ENCODE measurements around the gene STX18.
"Not testable (repeated sequence)": the region's sequence is repeated elsewhere in the genome, so short reads cannot be mapped to it uniquely, and the experiment has no call there.

DNA sequence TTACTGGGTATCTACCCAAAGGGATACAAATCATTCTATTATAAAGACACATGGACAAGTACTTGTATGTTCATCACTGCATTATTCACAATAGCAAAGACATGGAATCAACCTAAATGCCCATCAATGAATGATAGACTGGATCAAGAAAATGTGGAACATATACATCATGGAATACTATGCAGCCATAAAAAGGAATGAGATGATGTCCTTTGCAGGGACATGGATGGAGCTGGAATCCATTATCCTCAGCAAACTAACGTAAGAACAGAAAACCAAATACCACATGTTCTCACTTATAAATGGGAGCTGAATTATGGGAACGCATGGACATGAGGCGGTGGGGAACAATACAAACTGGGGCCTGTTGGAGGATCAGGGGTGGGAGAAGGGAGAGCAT is 76.6 kb downstream of the STX18 start:
- TF ChIP-seq, protein P1, sequence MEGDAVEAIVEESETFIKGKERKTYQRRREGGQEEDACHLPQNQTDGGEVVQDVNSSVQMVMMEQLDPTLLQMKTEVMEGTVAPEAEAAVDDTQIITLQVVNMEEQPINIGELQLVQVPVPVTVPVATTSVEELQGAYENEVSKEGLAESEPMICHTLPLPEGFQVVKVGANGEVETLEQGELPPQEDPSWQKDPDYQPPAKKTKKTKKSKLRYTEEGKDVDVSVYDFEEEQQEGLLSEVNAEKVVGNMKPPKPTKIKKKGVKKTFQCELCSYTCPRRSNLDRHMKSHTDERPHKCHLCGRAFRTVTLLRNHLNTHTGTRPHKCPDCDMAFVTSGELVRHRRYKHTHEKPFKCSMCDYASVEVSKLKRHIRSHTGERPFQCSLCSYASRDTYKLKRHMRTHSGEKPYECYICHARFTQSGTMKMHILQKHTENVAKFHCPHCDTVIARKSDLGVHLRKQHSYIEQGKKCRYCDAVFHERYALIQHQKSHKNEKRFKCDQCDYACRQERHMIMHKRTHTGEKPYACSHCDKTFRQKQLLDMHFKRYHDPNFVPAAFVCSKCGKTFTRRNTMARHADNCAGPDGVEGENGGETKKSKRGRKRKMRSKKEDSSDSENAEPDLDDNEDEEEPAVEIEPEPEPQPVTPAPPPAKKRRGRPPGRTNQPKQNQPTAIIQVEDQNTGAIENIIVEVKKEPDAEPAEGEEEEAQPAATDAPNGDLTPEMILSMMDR (IDR thresholded peaks at IDR 0.05; ENCODE audit: low read length), result not testable (repeated sequence)
- TF ChIP-seq EZH2 (optimal IDR thresholded peaks at IDR 0.05; ENCODE audit: low read depth, low read length); EZH2phosphoT487 (IDR thresholded peaks at IDR 0.05; ENCODE audit: low read length): not testable (repeated sequence)
